ENCODE measurements around the gene KIF6.
"Not testable (repeated sequence)": the region's sequence is repeated elsewhere in the genome, so short reads cannot be mapped to it uniquely, and the experiment has no call there.

The KIF6 gene

GRCh38 chr6:39553029-39553428 lies 172.2 kb downstream of the KIF6 start:
- no peak for DNase-seq (ENCODE audit: low spot score)

- no peak for DNase-seq (ENCODE audit: low spot score)
Measured at GRCh38 chr6:39550191-39550590, 175.0 kb downstream of the KIF6 start.

- no peak for DNase-seq (ENCODE audit: low spot score)
Measured at GRCh38 chr6:39546731-39547130, 178.5 kb downstream of the KIF6 start.

GRCh38 chr6:39543950-39544349 lies 181.3 kb downstream of the KIF6 start:
- DNase-seq (ENCODE audit: low spot score), result no peak

- DNase-seq (ENCODE audit: low spot score), result no peak
Measured at GRCh38 chr6:39543095-39543494, 182.1 kb downstream of the KIF6 start.

GRCh38 chr6:39540454-39540853 lies 184.8 kb downstream of the KIF6 start:
- DNase-seq (ENCODE audit: low spot score), result no peak

- no peak for DNase-seq (ENCODE audit: low spot score)
Measured at GRCh38 chr6:39530201-39530759, 194.9 kb downstream of the KIF6 start.

GRCh38 chr6:39527792-39528564 lies 197.2 kb downstream of the KIF6 start:
- no peak for DNase-seq (ENCODE audit: low spot score)

- no peak for DNase-seq (ENCODE audit: low spot score)
Measured at GRCh38 chr6:39524007-39524406, 201.2 kb downstream of the KIF6 start.

GRCh38 chr6:39521958-39522357 lies 203.2 kb downstream of the KIF6 start:
- DNase-seq (ENCODE audit: low spot score), result no peak

- DNase-seq (ENCODE audit: low spot score), result no peak
Measured at GRCh38 chr6:39520916-39521315, 204.3 kb downstream of the KIF6 start.

GRCh38 chr6:39520411-39520810 lies 204.8 kb downstream of the KIF6 start:
- no peak for DNase-seq (ENCODE audit: low spot score)

GRCh38 chr6:39518221-39518620 lies 207.0 kb downstream of the KIF6 start:
- no peak for DNase-seq (ENCODE audit: low spot score)

- DNase-seq (ENCODE audit: low spot score), result no peak
Measured at GRCh38 chr6:39517756-39518155, 207.5 kb downstream of the KIF6 start.

- no peak for DNase-seq (ENCODE audit: low spot score)
Measured at GRCh38 chr6:39516471-39516870, 208.7 kb downstream of the KIF6 start.

- DNase-seq (ENCODE audit: low spot score), result no peak
Measured at GRCh38 chr6:39515471-39515870, 209.7 kb downstream of the KIF6 start.

- DNase-seq (ENCODE audit: low spot score), result no peak
Measured at GRCh38 chr6:39515006-39515405, 210.2 kb downstream of the KIF6 start.

GRCh38 chr6:39509831-39510230 lies 215.4 kb downstream of the KIF6 start:
- DNase-seq (ENCODE audit: low spot score), result not testable (repeated sequence)

- no peak for DNase-seq (ENCODE audit: low spot score)
Measured at GRCh38 chr6:39508515-39508914, 216.7 kb downstream of the KIF6 start.

GRCh38 chr6:39507331-39507998 lies 217.7 kb downstream of the KIF6 start:
- DNase-seq (ENCODE audit: low spot score), result no peak

- not testable (repeated sequence) for DNase-seq (ENCODE audit: low spot score)
Measured at GRCh38 chr6:39502362-39502955, 222.7 kb downstream of the KIF6 start.

GRCh38 chr6:39499053-39499452 lies 226.2 kb downstream of the KIF6 start:
- no peak for DNase-seq (ENCODE audit: low spot score)

GRCh38 chr6:39498096-39498495 lies 227.1 kb downstream of the KIF6 start:
- no peak for DNase-seq (ENCODE audit: low spot score)
